ENCODE results near the gene G0S2. TPM values are rescaled to one million over a fixed set of nuclear protein-coding genes. Genes with fewer than 3 reads are reported as not detected.

G0S2 gene
- total RNA-seq, 1 donor from 2014 or later = 0.79 TPM

GRCh38 chr1:209688746-209689234 is 13.6 kb downstream of the G0S2 start:
- no peaks in the 10 kb centered on the region for H3K36me3 Mint-ChIP-seq (ENCODE audit: insufficient read depth)
- H3K4me3 Mint-ChIP-seq (ENCODE audit: low read depth) = no peak overlapping the region
- no peak overlapping the region for H3K27ac Mint-ChIP-seq
- no peak for DNase-seq (ENCODE audit: low spot score, unreplicated experiment)
- TF ChIP-seq CTCF (IDR thresholded peaks at IDR 0.05; ENCODE audit: unreplicated experiment) = no peak
- peaks cover 28% of the 10 kb centered on the region for H3K27me3 Mint-ChIP-seq
- peaks cover 6% of the 10 kb centered on the region for H3K4me1 Mint-ChIP-seq (ENCODE audit: low read depth)
- no peaks in the 10 kb centered on the region for H3K9me3 Mint-ChIP-seq (ENCODE audit: low read depth)

DNA sequence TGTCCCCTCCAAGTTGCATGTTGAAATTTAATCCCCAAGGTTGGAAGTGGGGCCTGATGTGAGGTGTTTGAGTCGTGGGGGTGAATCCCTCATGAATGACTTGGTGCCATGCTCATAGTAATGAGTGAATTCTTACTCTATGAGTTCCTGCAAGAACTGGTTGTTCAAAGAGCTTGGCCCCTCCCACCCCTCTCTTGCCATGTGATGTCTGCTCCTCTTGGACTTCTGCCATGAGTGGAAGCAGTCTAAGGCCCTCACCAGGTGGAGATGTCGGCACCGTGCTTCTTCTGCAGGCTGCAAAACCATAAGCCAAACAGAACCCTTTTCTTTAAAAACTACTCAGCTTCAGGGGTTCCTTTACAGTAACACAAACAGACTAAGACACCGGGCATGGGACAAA is 14.3 kb downstream of the G0S2 start:
- peaks cover 35% of the 10 kb centered on the region for H3K27me3 Mint-ChIP-seq
- DNase-seq (ENCODE audit: low spot score, unreplicated experiment) = no peak
- H3K4me3 Mint-ChIP-seq (ENCODE audit: low read depth) = no peak overlapping the region
- peaks cover 6% of the 10 kb centered on the region for H3K4me1 Mint-ChIP-seq (ENCODE audit: low read depth)
- no peaks in the 10 kb centered on the region for H3K9me3 Mint-ChIP-seq (ENCODE audit: low read depth)
- H3K27ac Mint-ChIP-seq = no peak overlapping the region
- H3K36me3 Mint-ChIP-seq (ENCODE audit: insufficient read depth) = no peaks in the 10 kb centered on the region
- no peak for TF ChIP-seq CTCF (IDR thresholded peaks at IDR 0.05; ENCODE audit: unreplicated experiment)

DNA sequence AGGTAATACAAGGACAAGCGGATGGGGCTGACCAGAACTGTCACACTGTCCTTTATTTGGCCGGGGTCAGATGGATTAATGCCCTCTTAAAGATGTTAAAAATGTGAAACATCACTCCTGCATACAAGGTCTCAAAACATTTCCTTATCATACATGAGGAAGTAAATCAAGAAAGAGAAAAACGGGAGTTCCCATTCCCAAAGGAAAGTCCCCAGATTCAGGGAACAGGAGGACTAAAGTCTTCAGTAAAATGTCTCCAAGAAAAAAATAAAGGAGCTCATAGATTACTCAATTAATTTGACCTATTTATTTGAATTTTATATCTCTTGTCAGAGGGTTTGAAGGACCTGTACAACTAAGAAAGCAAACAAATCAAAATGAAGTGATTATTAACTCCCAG is 16.0 kb downstream of the G0S2 start:
- H3K4me3 Mint-ChIP-seq (ENCODE audit: low read depth) = no peak overlapping the region
- no peaks in the 10 kb centered on the region for H3K36me3 Mint-ChIP-seq (ENCODE audit: insufficient read depth)
- peaks cover 43% of the 10 kb centered on the region for H3K27me3 Mint-ChIP-seq
- no peak for TF ChIP-seq CTCF (IDR thresholded peaks at IDR 0.05; ENCODE audit: unreplicated experiment)
- no peak overlapping the region for H3K27ac Mint-ChIP-seq
- no peak for DNase-seq (ENCODE audit: low spot score, unreplicated experiment)
- peaks cover 6% of the 10 kb centered on the region for H3K4me1 Mint-ChIP-seq (ENCODE audit: low read depth)
- H3K9me3 Mint-ChIP-seq (ENCODE audit: low read depth) = no peaks in the 10 kb centered on the region

DNA sequence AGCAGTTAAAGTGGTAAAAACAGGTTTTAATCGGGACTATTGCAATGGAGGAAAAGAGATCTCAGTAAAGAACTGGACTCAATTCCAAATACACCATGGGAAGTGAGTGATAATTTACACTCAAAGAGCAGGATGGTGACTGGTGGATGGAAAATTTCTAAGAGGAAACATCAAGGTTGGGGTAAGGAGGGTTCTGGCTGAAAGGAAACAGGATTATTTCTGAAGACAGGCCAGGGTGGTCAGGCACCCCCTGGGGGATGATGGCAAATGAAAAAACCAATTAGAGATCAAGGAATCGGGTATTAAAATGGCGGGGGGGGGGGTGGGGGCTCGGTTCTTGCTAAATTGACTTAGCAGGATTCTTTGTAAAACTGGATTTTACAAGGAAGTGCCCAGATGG is 17.1 kb downstream of the G0S2 start:
- DNase-seq (ENCODE audit: low spot score, unreplicated experiment) = no peak
- Mint-ChIP-seq H3K4me3 (ENCODE audit: low read depth) (no peak overlapping the region), H3K9me3 (ENCODE audit: low read depth) (no peaks in the 10 kb centered on the region), H3K27me3 (peaks cover 43% of the 10 kb centered on the region), H3K36me3 (ENCODE audit: insufficient read depth) (no peaks in the 10 kb centered on the region), H3K27ac (no peak overlapping the region), H3K4me1 (ENCODE audit: low read depth) (peaks cover 6% of the 10 kb centered on the region)
- TF ChIP-seq CTCF (IDR thresholded peaks at IDR 0.05; ENCODE audit: unreplicated experiment) = no peak

DNA sequence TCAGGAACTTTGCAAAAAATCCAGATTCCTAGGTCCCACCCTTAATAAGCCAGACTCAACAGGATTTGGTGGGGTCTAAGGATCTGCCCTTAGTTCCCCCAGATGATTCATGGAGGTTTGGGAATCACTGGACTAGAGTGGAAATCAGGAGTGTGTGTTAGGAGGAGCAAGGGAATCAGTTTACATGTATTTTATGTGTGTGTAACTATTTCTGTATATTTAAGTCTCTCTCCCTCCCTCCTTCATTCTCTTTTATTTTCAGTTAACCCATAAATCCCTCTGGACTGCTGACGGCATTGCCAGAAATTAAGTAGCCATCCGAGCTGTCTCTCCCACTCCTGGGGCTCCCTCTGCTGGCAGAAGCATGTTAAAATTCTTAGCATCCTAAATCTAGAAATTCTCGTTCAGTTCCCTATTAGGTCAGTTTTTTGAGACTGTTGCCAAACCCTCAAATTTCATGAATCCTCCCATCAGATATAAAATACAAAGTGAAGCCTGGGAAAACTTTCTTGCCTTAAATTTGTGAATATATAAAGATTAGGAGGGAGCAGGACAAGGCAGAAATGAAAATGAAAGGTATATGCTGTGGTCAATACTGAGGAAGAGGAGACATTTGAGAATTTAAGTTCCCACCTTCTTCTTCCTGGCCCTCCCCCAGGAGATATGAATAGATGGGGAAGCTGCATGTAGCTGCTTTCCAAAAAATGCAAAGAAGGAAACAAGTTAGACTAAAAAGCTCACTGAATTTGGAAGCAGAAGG is 17.7 kb downstream of the G0S2 start:
- no peaks in the 10 kb centered on the region for H3K36me3 Mint-ChIP-seq (ENCODE audit: insufficient read depth)
- H3K4me1 Mint-ChIP-seq (ENCODE audit: low read depth) = peaks cover 6% of the 10 kb centered on the region
- peak; percentile 64 for DNase-seq (ENCODE audit: low spot score, unreplicated experiment)
- H3K27me3 Mint-ChIP-seq = peaks cover 37% of the 10 kb centered on the region
- no peak overlapping the region for H3K4me3 Mint-ChIP-seq (ENCODE audit: low read depth)
- no peak overlapping the region for H3K27ac Mint-ChIP-seq
- TF ChIP-seq CTCF (IDR thresholded peaks at IDR 0.05; ENCODE audit: unreplicated experiment) = peak; percentile 95
- no peaks in the 10 kb centered on the region for H3K9me3 Mint-ChIP-seq (ENCODE audit: low read depth)

All from progenitor cell of endocrine pancreas (in vitro differentiated cells).